Suppressor macrophage treated with lipopolysaccharide for 1 hour (primary cell): ENCODE data around the gene MPPED2.

Experiments
- DNase-seq, 3 donors: peaks; one replicate each; pipeline ENCODE4 v3.0.0-alpha.2; 2020 to 2022

MPPED2 gene

DNA sequence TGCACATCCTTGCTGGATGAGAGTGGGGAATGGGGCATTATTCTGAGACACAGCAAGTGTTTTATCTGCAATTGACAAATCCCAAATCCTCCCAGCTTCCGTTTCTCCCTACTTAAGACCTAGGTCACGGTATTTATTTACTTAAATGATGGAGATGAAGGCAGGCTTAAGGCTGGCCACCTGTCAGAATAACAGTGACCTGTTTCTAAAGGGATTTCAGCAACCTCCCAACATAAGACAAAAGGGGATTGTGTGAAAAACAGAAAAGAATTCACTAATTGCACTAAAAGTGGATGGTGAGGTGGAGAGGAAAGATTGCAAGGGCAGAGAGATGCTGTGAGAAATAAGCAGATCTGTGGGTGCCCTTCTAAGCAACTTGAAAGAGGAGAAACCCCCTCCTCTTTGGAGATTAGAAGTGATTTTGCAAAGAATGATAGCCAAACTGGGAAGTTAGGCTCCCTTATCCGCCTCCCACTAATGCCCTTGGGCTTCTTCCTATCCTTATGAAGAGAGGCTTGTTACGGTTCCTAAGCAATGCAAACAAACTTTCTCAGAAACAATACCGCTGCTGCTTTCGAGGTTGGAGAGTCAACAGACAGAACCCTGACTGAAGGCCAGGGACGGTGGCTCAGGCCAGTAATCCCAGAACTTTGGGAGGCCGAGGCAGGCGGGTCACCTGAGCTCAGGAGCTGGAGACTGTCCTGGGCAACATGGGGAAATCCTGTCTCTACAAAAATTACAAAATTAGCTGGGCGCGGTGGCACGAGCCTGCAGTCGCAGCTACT is 179.0 kb downstream of the MPPED2 start:
- DNase-seq = no peak

DNA sequence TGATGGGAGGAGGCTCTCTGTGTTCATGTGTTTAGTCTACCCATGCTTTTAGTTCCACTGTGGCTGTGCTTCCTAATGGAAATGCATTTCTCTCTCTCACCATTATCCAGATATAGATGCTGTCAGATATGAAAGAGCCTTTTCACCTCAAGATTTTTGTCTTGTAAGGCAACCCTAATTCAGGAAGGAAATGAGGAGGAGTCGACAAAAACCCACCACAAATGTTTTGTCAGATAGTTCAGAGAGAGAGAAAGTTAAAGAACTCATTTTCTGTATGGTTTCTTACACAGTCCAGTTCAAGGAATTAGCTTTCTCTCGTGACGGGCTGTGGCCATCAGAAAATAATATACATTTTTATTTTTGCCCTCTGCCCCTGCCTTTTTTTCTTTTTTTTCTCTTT is 180.8 kb downstream of the MPPED2 start:
- DNase-seq = no peak

DNA sequence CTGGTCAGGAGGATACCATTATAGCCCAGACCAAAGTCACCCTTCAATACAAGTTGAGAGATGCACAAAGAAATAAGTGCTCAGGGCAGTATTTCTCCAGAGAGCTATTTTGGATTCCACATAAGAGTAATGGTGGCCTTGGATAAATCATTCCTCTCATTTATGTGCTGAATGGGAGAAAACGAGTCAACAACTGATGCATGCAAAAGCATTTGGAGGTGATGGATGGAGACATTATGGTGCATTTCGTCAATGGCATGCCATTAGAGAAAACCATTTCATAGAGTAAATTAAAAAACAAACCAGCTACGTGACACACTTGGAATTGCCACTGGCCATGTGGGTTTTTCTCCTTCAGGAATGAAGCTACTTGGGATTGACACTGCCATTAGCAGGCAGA is 182.0 kb downstream of the MPPED2 start:
- no peak for DNase-seq

DNA sequence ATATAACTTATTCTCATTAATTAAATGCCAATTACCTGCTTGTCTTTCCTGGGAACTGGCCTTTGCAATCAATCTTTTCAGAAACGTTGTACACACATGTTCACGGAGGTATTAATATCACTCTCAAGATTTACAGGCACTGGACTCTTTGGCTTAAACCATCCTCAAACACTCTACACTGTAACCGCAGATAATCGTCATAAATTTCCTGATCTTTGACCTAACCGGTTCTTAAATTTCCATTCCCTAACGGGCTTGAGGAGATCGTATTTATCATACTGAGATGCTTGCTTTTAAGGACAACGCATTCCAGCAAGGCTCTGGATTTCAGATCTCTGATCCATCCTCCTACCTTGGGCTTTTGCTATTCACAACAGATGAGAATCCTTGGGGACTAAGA is 190.4 kb downstream of the MPPED2 start:
- no peak for DNase-seq

GRCh38 chr11:30393012-30393411 is 193.1 kb downstream of the MPPED2 start:
- DNase-seq = no peak

DNA sequence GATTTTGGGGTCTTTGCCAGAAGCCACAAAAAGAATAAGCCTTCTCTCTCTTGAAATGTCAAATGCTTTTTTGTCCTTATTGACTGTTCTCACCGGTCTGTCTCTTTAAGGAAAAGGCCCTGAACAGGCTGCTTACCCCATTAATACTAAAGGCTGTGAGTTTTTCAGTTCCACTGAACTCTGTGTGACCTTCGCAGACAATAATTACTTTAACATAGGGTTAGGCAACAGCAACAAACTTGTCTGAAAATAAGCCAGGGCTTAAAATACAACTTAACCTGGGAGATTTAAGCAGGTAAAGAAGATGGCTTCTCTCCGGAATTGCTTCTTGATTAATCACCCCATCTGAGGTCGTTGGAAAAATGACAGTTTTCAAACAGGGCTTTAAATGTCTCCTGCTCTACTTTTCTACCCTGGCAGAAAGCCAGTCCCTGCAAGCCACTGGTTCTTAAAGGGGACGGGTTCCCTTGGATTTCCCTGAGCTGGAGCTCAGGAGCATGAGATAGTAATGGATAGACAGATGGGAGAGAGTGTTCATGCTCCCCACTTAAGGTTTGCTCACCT is 193.8 kb downstream of the MPPED2 start:
- peak in 1 of 3 donors; percentile 5 for DNase-seq

GRCh38 chr11:30388957-30389356 is 197.2 kb downstream of the MPPED2 start:
- no peak for DNase-seq

GRCh38 chr11:30387891-30388861 is 198.0 kb downstream of the MPPED2 start:
- DNase-seq = peak in 1 of 3 donors; percentile 1

DNA sequence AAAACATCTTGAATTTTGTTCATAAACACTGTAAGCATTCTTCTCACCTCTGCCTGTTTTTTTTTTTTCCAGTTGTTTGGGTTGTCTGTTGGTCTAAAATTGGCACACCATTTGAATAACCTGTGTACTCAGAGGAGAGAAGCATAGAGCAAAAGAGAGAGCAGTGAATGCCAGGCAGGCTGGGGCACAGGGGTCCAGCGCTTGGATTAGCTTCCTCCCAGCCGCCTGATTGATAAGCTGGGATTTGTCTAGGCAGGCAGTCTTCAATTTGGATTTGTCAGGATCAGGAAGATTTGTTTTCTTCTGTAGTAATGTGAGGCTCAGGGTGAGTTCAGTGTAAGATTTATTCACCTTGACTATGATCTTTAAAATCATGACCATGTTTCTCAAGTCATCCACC is 204.3 kb downstream of the MPPED2 start:
- no peak for DNase-seq

DNA sequence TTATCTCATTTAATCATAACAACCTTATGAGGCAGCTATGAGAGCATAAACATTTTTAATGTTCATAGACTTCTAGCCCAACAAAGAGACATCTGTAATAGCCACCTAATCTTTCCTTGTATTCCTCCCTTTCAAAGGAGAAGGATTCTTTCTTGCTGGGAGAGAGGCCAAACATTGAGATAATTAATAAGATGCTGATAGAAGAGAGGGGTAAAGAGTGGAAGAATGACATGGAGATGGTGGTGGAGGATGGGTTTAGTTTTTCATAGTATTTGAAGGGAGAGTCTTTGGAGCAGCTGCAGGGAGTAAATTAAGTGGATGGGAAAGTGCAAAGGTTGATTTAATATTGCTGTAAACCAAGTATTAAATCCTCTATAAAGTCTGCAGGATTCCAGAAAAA is 205.3 kb downstream of the MPPED2 start:
- peak in 1 of 3 donors; percentile 3 for DNase-seq

GRCh38 chr11:30377347-30377746 is 208.8 kb downstream of the MPPED2 start:
- DNase-seq = peak in 1 of 3 donors; percentile 12

DNA sequence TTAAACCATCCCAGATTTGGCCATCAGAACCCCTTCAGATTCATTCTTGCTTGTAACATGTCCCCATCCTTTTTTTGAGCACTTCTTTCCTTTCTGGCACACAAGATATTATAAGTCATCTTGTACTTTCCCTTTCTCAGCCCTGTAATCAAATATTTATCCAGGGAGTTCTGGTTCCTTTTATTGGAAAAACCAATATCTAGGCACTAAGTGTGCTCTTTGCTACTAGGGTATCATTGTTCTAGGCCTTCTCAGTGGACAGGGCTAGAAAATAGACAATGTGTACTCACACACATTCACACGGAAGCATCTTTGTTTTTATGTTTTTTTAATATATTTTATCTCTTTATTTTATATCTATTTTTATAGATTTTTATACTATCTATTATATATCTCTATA is 216.0 kb downstream of the MPPED2 start:
- no peak for DNase-seq

DNA sequence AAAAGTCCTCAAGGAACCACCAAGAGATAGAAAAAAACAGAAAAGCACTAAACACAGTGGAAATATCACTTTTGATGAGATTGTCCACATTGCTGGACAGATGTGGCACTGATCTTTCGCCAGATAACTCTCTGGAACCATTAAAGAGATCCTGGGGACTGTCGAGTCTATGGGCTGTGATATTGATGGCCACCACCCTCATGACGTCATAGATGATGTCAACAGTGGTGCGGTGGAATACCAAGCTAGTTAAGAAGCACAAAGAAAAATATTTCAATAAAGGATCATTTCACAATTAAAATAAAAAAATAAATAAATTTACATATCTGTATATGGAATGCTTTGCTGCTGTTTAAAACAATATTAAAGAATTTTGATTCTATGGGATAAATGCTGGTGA is 217.8 kb downstream of the MPPED2 start:
- DNase-seq = no peak

GRCh38 chr11:30365793-30366517 is 220.2 kb downstream of the MPPED2 start:
- no peak for DNase-seq

DNA sequence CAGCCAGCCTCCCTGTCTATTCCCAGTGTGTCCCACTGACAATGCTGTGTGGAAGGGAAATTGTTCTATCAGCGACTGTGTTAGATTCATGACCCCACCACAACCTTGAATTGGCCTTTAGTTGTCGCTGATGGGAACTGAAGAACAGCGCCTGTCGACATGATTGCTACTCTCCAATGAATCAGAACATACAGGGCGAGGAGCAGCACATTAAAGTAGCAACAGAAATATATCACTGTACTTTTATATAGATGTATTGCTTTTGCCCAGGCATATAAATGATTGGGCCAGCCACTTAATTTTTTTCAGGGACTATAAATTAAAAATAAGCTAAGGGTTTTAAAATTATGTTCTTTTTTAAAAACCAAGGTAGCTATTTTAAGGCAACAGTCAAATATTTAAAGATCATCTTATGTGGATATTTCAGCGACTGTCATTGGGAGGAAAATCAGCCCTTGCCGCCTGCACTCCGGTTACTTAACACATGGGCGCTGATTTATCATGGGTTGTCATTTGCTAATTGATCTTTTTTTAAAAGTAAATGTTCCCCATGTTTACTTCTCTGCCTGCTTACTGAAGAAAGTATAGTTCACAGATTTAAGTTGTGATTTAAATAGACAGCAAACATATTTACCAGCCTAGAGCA is 221.2 kb downstream of the MPPED2 start:
- no peak for DNase-seq

DNA sequence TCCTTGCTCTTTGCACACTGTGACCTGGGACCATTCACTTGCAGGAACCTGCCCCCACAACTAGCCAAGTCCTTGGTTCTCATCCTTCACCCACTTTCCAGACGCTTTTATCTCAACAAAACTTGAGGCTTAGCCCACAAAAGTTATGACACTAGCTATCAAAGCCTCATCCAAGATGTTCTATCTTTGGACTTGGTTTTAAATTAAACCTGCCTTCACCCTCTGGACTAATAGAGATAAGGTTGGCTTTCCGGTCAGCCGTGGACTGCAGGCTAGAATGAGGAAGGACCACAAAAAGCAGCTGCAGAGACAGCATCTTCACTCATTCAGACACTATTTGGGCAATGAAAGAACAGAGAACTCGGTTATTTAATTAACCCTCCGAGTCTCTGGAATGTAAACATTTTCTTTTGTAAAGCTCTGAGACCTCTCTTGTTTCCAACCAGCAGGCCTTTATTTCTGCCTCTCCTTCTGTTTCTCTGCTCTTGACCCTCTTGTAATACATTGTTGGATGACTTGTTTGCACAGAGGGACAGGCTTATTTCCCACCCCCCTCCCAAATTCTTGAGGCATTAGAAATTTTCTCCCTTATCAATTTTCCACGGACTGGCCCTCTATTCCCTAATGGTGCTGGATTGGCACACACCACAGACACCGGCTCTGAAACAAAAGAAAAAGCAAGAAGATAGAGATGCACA is 221.9 kb downstream of the MPPED2 start:
- no peak for DNase-seq

GRCh38 chr11:30360741-30361140 is 225.4 kb downstream of the MPPED2 start:
- DNase-seq = no peak
